Activated CD8-positive, alpha-beta memory T cell treated with anti-CD3 and anti-CD28 coated beads for 1 hour (primary cell): Measurements from ENCODE around the gene IFNA6.

Experiments
- DNase-seq, 2 donors: peaks; one replicate each; pipeline ENCODE4 v3.0.0-alpha.2; 2020; ENCODE audit warnings: low read depth in 1 of 2; ENCODE audit errors: extremely low read depth in 1 of 2

The IFNA6 gene

GRCh38 chr9:21331676-21332402, 18.8 kb downstream of the IFNA6 start:
- no peak for DNase-seq

GRCh38 chr9:21326526-21327139, 24.1 kb downstream of the IFNA6 start:
- DNase-seq, result no peak

GRCh38 chr9:21324047-21324446, 26.6 kb downstream of the IFNA6 start:
- DNase-seq, result no peak

- DNase-seq, result no peak
Measured at GRCh38 chr9:21322911-21323461, 27.7 kb downstream of the IFNA6 start.

- DNase-seq, result no peak
Measured at GRCh38 chr9:21320465-21320864, 30.2 kb downstream of the IFNA6 start.

- DNase-seq, result no peak
Measured at GRCh38 chr9:21317956-21318923, 32.4 kb downstream of the IFNA6 start.

GRCh38 chr9:21316860-21317259, 33.8 kb downstream of the IFNA6 start:
- no peak for DNase-seq

GRCh38 chr9:21316032-21316842, 34.5 kb downstream of the IFNA6 start:
- DNase-seq, result no peak

GRCh38 chr9:21314152-21314551, 36.5 kb downstream of the IFNA6 start:
- DNase-seq, result no peak

GRCh38 chr9:21311889-21312288, 38.8 kb downstream of the IFNA6 start:
- DNase-seq, result no peak

GRCh38 chr9:21305213-21305612, 45.5 kb downstream of the IFNA6 start, which contains the start of gene IFNA5:
TSS of gene IFNA5 (minus strand) at chr9:21305313. CDS start at chr9:21305256, 57 bp downstream.
- DNase-seq, result no peak
